Ureter (tissue), 1 donor: Measurements from ENCODE around the gene MYLK. TPM values are rescaled to one million over a fixed set of nuclear protein-coding genes. Genes with fewer than 3 reads are reported as not detected.

ENCODE experiments used
- DNase-seq: peaks from one replicate; pipeline ENCODE4 v3.0.0-alpha.2; 2020; ENCODE audit warnings: low spot score
- total RNA-seq: library from RNA; stranded (reverse); gene quantifications from one replicate; pipeline ENCODE4 v1.2.4, GENCODE V29; 2023
- donor health status: DM: yes; HTN: yes; CAD: no.

The MYLK gene
- total RNA-seq, 1 donor from 2014 or later = 942 TPM

- DNase-seq = no peak
Measured at GRCh38 chr3:123831420-123831819, 52.7 kb downstream of the MYLK start.

- DNase-seq = no peak
Measured at GRCh38 chr3:123821920-123822319, 62.2 kb downstream of the MYLK start.

- no peak for DNase-seq
Measured at GRCh38 chr3:123819949-123820348, 64.2 kb downstream of the MYLK start.

GRCh38 chr3:123818921-123819429, 65.2 kb downstream of the MYLK start:
- no peak for DNase-seq

- no peak for DNase-seq
Measured at GRCh38 chr3:123818324-123818920, 65.7 kb downstream of the MYLK start.

GRCh38 chr3:123817413-123817812, 66.7 kb downstream of the MYLK start:
- no peak for DNase-seq

GRCh38 chr3:123816673-123817207, 67.4 kb downstream of the MYLK start:
- no peak for DNase-seq

GRCh38 chr3:123815981-123816380, 68.2 kb downstream of the MYLK start:
- no peak for DNase-seq

- DNase-seq = no peak
Measured at GRCh38 chr3:123813876-123814275, 70.3 kb downstream of the MYLK start.

- no peak for DNase-seq
Measured at GRCh38 chr3:123809597-123809996, 74.5 kb downstream of the MYLK start.

- no peak for DNase-seq
Measured at GRCh38 chr3:123808812-123809211, 75.3 kb downstream of the MYLK start.

GRCh38 chr3:123807820-123808219, 76.3 kb downstream of the MYLK start:
- no peak for DNase-seq

- no peak for DNase-seq
Measured at GRCh38 chr3:123805504-123805903, 78.6 kb downstream of the MYLK start.

GRCh38 chr3:123805101-123805500, 79.0 kb downstream of the MYLK start:
- DNase-seq = no peak

- no peak for DNase-seq
Measured at GRCh38 chr3:123804676-123805075, 79.5 kb downstream of the MYLK start.

GRCh38 chr3:123803521-123803920, 80.6 kb downstream of the MYLK start:
- no peak for DNase-seq

GRCh38 chr3:123802007-123802625, 82.0 kb downstream of the MYLK start:
- DNase-seq = no peak

- no peak for DNase-seq
Measured at GRCh38 chr3:123801474-123801873, 82.7 kb downstream of the MYLK start.

GRCh38 chr3:123800362-123800682, 83.8 kb downstream of the MYLK start:
- no peak for DNase-seq

GRCh38 chr3:123799544-123800361, 84.4 kb downstream of the MYLK start:
- no peak for DNase-seq

- no peak for DNase-seq
Measured at GRCh38 chr3:123798550-123798949, 85.6 kb downstream of the MYLK start.

GRCh38 chr3:123795471-123796251, 88.5 kb downstream of the MYLK start:
- no peak for DNase-seq
